Esophagus squamous epithelium (tissue), 5 donors: ENCODE data around the gene SPDL1. TPM values are rescaled to one million over a fixed set of nuclear protein-coding genes. Genes with fewer than 3 reads are reported as not detected.

ENCODE experiments used
- DNase-seq: peaks from one replicate; lab custom pipeline; 2025; lab: John Stamatoyannopoulos, UW
- H3K27ac ChIP-seq, 4 donors: fragments of 200-600 bp; sonication (generic); one replicate each; pipeline ENCODE4 v1.5.1; 2016 to 2019; ENCODE audit warnings: mild to moderate bottlenecking in 1 of 4
- H3K27me3 ChIP-seq, 4 donors: fragments of 200-600 bp; sonication (generic); 1 replicate in 3 of 4; 2 replicates in 1 of 4; pipeline versions ENCODE4 v1.5.1 to v1.6.0; 2017 to 2021; ENCODE audit warnings: antibody characterized with exemption in 1 of 4
- H3K36me3 ChIP-seq, 3 donors: fragments of 200-600 bp; sonication (generic); one replicate each; pipeline ENCODE4 v1.5.1; 2016 to 2019
- H3K4me1 ChIP-seq, 3 donors: fragments of 200-600 bp; sonication (generic); one replicate each; pipeline ENCODE4 v1.5.1; 2017 to 2019
- H3K4me3 ChIP-seq, 4 donors: fragments of 200-600 bp; sonication (generic); 1 replicate in 3 of 4; 2 replicates in 1 of 4; pipeline ENCODE4 v1.5.1; 2016 to 2019; ENCODE audit warnings: mild to moderate bottlenecking in 2 of 4, moderate library complexity in 1 of 4
- H3K9me3 ChIP-seq, 3 donors: fragments of 200-600 bp; sonication (generic); one replicate each; pipeline ENCODE4 v1.5.1; 2016 to 2019
- CTCF ChIP-seq, 6 experiments: fragments of 450-650 bp in 4 of 6; fragments of 200-600 bp in 2 of 6; sonication (generic) in 2 of 6; IDR thresholded peaks; one replicate each; pipeline ENCODE4 v1.5.1; 2016 to 2019; ENCODE audit warnings: antibody characterized with exemption in 6 of 6, mild to moderate bottlenecking in 4 of 6, moderate library complexity in 4 of 6
- POLR2A ChIP-seq, 4 donors: fragments of 450-650 bp; IDR thresholded peaks; one replicate each; pipeline ENCODE4 v1.6.1; 2017; ENCODE audit warnings: antibody characterized with exemption in 4 of 4, mild to moderate bottlenecking in 4 of 4, moderate library complexity in 3 of 4
- WGBS, 2 donors: methylation state at CpG; one replicate each; pipeline ENCODE4 v1.1.5; 2018; 5-methylcytosine and 5-hydroxymethylcytosine counted together
- intact Hi-C: fragments of 100-400 bp; cut with DNase I; formaldehyde crosslinking; loops from one replicate; pipeline ENCODE4 v1.15.0; 2022
- small RNA-seq, 4 donors: library from RNA; depleted of rRNA; stranded (forward); fragments of <200 nt; gene quantifications; one replicate each; pipeline ENCODE3, GENCODE V24; 2016
- total RNA-seq, 4 donors: library from RNA; depleted of rRNA; stranded (reverse); fragments of >200 nt; gene quantifications; one replicate each; pipeline ENCODE4 v1.1.0, GENCODE V29; 2016
- donor health status: DM: yes; HTN: yes; CAD: no.

SPDL1 gene
- total RNA-seq, 4 donors from 2014 or later, result 4.9 to 26.1 (median 11.2) TPM

- Histone ChIP-seq H3K36me3 (no peaks in the 10 kb centered on the region), H3K4me3 (no peak overlapping the region), H3K27ac (no peak overlapping the region), H3K9me3 (no peaks in the 10 kb centered on the region), H3K27me3 (peaks cover 0 to 11% (median 0%) of the 10 kb centered on the region in 4 donors), H3K4me1 (peaks cover 0 to 28% (median 13%) of the 10 kb centered on the region in 3 donors)
- TF ChIP-seq CTCF (IDR thresholded peaks at IDR 0.05) (no peak), POLR2A (IDR thresholded peaks at IDR 0.05) (no peak)
- WGBS, 2 donors, result 0% methylated on average over 1 of the region's 1 CpG; no CpG with 5 or more reads in 1 of the 2 donors
- intact Hi-C loops, result no loop called here
- DNase-seq, result no peak
These were observed 68.5 kb downstream of the SPDL1 start for GRCh38 chr5:169652057-169652456.

GRCh38 chr5:169653091-169653490 is 69.5 kb downstream of the SPDL1 start:
- peaks cover 0 to 28% (median 13%) of the 10 kb centered on the region in 3 donors for H3K4me1 ChIP-seq
- H3K36me3 ChIP-seq, result no peaks in the 10 kb centered on the region
- H3K27ac ChIP-seq, result no peak overlapping the region
- no peak for TF ChIP-seq CTCF (IDR thresholded peaks at IDR 0.05)
- no peak for TF ChIP-seq POLR2A (IDR thresholded peaks at IDR 0.05)
- intact Hi-C loops, result no loop called here
- H3K27me3 ChIP-seq, result peaks cover 0 to 7% (median 0%) of the 10 kb centered on the region in 4 donors
- 73 to 84% methylated on average over 4 of the region's 5 CpGs for WGBS, 2 donors
- no peaks in the 10 kb centered on the region for H3K9me3 ChIP-seq
- DNase-seq, result no peak
- no peak overlapping the region for H3K4me3 ChIP-seq

Small RNA genes lying within 50 kb of the gene (small RNA-seq; reads per million reads assigned to genes)
- gene RNU6-477P, result 0 reads per million in 4 donors

Other genes starting within 250 kb of the SPDL1 start
- 10 to 100 TPM in 2 of 4 donors, 1 to 10 TPM in 2; 4.1 to 14.5 (median 10.0) TPM for gene DOCK2, start 53.5 kb downstream of the SPDL1 start, total RNA-seq